GM21737 (cell line): Measurements from ENCODE around the gene SEMA5B.

Experiments used
- ATAC-seq: cut with Tn5 transposase; IDR thresholded peaks from one replicate; pipeline ENCODE4 v1.9.1; 2021; ENCODE audit warnings: mild to moderate bottlenecking, moderate library complexity; ENCODE audit not compliant: unreplicated experiment

The SEMA5B gene

GRCh38 chr3:122994954-122995353 lies 32.6 kb downstream of the SEMA5B start:
- ATAC-seq: no peak

- no peak for ATAC-seq
These were observed 34.2 kb downstream of the SEMA5B start for GRCh38 chr3:122993124-122993978.

DNA sequence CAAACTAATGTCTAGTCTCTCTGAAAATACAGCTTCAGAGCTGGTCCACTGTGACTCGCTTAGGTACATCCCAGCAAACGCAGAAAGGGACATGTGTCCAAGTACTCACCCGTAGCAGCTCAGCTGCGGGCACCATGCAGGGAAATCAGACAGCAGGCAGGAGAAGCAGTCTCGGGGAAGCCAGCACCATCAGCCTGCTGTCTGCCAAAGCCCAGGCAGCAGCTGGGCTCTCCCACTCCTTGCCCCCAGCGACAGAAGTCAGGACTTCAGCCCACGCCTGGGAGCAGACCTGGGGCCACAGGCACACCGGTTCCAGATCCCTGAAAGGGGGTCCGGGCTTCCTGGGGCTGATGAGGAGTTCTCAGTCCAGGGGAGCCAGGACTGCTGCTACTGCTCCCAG lies 34.9 kb downstream of the SEMA5B start:
- no peak for ATAC-seq

DNA sequence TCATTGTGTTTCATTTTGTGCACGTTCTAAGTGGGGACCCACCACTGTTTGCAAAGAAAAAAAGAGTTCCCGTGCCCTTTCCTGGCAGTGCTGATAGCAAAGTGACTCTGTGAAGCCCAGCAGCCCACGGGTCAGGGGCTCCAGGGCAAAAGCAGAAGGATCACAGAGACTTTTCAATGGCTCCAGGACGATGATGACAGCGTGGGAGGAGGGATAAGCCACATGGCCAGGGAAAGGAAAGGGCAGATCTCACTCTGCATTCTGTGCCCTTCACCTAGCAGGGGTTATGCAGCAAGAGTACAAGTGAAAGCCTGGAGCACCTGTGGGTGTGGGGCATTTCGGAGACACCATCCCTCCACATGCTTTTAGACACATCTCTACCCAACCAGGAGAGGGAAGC lies 35.4 kb downstream of the SEMA5B start:
- no peak for ATAC-seq

- no peak for ATAC-seq
These were observed 36.2 kb downstream of the SEMA5B start for GRCh38 chr3:122991236-122991985.

DNA sequence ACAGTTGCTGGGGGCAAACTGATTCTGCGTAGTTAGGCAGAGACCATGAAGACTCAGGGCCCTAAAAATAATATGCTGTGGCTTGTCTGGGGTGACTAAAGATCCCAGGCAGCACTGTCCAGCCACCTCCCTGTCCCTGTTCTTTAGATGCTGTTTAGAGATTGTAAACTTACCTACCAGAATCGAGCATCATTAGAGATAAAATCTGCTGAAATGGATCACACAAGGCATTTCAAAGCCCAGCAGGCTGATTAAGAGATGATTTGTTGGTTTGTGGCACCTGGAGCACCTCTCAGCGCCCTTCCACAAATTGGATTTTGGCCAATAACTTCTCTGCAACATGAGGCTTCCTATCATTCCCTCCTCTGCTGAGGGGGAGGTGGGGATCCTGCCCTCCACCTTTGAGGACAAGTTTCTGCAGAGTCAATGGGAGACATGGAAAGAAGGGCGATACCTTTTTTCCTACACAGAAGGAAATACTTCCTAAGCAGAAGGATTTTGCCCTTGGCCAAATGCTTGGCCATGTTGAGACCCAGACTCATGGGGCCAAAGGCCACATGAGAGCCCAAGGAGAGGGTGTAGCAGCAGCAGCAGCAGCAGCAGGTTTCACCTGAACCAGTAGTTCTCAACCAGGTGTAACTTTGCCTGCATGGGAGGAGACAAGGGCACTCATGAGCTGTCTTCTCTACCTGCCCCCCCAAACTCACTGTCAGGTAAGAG lies 37.5 kb downstream of the SEMA5B start:
- ATAC-seq: no peak

DNA sequence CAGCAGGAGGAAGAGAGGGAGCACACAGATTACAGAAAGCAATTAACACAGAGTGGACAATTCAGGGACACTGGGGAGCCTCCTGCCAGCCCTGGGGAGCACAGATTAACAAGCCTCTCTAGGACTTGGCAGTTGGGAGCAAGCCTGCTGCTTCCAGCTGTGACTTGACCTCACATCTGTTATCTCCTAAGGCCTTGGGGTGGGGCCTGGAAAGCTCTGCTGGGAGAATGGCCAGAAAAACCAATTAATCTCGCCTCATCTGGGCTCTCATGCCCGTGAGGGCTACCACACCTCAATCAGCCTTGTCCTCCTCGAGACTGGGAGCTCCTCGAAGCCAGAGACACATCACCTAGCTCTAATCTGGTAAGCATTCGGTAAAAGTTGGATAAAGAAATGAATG lies 39.1 kb downstream of the SEMA5B start:
- ATAC-seq: no peak

DNA sequence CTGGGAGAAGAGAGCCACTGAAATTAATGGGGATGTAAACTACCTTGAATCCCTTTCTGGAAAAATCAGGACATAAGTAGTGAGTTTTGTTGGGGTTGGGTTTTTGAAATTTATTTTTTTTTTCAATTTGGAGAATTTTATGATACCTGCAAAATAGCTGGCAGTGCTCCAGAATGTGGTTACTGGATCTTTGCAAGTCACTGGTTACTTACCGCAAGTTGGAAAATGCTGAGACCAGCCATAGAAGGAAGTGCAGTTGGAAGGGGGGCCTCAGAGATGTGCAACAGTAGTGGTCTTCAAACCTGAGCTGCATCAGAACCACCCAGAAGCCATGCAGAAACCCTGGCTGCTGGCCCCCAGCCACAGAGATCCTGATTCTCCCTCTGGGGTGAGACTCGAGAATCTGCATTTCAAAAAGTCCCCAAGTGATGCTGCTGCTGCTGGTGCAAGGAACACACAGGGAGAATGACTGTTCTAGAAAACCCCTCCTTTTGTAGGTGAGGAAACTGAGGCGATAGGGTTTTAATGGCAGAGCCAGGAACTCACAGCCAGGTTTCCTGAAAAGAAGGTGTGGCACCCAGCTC lies 39.7 kb downstream of the SEMA5B start:
- no peak for ATAC-seq

- ATAC-seq: no peak
These were observed 40.3 kb downstream of the SEMA5B start for GRCh38 chr3:122987231-122987630.

- ATAC-seq: no peak
These were observed 40.8 kb downstream of the SEMA5B start for GRCh38 chr3:122986693-122987179.

DNA sequence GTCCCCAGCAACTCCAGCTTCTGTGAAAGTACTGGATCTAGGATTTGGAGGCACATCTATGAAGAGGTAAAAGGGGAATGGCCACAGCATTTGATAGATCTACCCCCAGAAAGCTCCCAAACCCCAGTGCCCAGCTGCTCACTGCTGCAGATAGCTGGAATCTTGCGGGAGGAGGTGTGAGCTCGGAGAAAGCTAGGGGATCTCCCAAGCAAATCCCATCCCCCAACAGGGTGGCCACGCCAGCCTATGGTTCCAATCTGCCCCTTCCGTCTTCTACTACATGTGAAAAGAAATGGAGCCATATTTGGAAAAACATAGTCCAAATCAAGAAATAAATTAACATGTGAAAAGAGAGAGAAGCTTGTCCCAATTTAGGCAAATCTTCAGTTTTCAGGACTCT lies 42.0 kb downstream of the SEMA5B start:
- ATAC-seq: no peak

DNA sequence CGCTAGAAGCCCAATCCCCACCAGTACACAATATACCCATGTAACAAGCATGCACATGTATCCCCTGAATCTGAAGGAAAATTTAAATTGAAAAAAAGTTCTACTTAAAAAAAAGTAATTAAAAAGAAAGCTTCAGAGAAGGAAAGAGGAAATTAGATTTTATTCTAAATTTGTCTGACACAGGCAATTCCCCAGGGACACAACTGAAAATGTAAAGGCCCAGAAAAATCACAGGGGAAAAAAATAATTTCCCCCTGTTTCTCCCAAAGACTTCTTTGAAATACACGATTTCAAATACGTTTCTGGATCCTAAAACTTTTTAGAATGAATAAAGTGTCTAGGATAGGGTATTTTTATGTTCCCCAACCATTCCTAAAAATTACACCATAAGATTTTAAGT lies 42.9 kb downstream of the SEMA5B start:
- no peak for ATAC-seq

GRCh38 chr3:122984007-122984406 lies 43.6 kb downstream of the SEMA5B start:
- ATAC-seq: no peak

- no peak for ATAC-seq
These were observed 45.1 kb downstream of the SEMA5B start for GRCh38 chr3:122982216-122983185.

DNA sequence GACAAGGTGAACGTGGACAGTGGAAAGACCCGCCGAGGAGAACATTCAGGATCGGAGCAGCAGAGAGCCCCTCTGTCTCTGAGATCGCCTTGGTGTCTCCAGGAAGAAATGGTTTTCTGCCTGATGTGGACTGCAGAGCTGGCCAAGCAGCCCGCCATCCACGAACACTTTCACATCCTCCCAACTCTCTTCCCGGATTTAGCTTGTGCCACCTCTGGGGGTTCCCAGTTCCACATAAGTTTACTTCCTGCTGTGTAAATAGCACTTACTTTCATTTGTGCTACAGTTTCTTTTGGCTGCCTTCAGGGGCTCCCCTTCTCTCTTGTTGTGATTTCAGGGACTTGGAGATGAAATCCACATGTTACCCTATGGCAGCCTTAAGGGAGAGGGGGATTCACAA lies 48.4 kb downstream of the SEMA5B start:
- ATAC-seq: no peak

- ATAC-seq: no peak
These were observed 49.0 kb downstream of the SEMA5B start for GRCh38 chr3:122978569-122978968.

GRCh38 chr3:122977746-122978466 lies 49.7 kb downstream of the SEMA5B start:
- no peak for ATAC-seq

- no peak for ATAC-seq
These were observed 51.7 kb downstream of the SEMA5B start for GRCh38 chr3:122975924-122976293.

DNA sequence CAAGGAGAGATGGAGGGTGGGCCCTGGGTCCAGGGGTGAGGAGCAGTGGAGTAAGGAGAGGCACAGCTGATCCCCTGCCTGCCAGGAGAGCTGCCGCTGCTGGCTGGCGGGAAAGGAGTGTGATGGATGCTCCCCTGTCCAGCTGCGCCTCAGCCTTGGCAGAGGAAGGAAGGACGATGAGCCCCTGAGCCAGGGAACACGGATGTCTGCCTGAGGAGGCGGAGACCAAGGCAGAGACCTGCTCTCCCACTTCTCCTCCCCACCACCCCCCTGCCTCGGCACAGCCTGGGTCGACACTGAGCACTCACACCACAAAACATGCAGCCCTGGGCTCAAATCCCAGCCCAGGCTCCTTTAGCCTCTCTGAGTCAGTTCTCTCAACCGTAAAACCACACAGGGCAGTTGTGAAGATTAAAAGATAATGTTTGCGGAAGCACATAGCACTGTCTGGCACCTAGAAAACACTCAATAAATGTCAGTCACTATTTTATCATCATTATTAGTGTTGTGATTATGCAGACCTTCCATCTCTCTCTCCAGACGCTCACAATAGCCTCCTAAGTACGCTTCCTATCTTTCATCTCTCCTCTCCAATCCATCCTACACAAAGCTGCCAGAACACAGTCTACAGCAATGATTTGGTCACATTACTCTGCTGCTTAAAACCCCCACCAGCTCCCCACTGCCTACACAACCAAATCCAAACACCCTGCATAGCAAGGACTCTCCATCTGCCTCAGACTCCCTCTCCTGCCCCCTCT lies 52.2 kb downstream of the SEMA5B start:
- ATAC-seq: no peak
